HepG2 (cell line): ENCODE results near the gene CER1. TPM values are rescaled to one million over a fixed set of nuclear protein-coding genes. Genes with fewer than 3 reads are reported as not detected.
A peak's percentile ranks its signal among the peaks of the same experiment; 100 is the strongest.

Experiments used
- ATAC-seq: fragments of 200-7000 bp; cut with Tn5 transposase; 3 replicates; pipeline ENCODE4 v1.9.1; 2020; ENCODE audit warnings: mild to moderate bottlenecking, moderate library complexity
- Bru-seq: library from RNA; stranded (reverse); fragments of 400-500 nt; gene quantifications from one replicate; lab custom pipeline; 2021; lab: Mats Ljungman, UMichigan
- BruChase-seq, 2 experiments: library from RNA; stranded (reverse); fragments of 400-500 nt; gene quantifications; one replicate each; lab custom pipeline; 2021; lab: Mats Ljungman, UMichigan
- BruUV-seq: library from RNA; stranded (reverse); fragments of 400-500 nt; replicated peaks from 2 replicates; lab custom pipeline; 2021; lab: Mats Ljungman, UMichigan
- CTCF ChIA-PET: fragments of 300-600 bp; formaldehyde crosslinking; extraction: SDS; loops from one replicate; lab custom pipeline; 2021; ENCODE audit warnings: low total read pairs, inconsistent platforms, low intra/inter-chr PET ratio; lab: Yijun Ruan, JAX
- POLR2A ChIA-PET: fragments of 350-600 bp; sonication (Branson Sonifier 250); formaldehyde crosslinking; loops from one replicate; lab custom pipeline; 2020; ENCODE audit warnings: antibody characterized with exemption, inconsistent platforms; lab: Yijun Ruan, JAX
- DNase-seq: peaks from one replicate; pipeline ENCODE4 v3.0.0-alpha.2; 2015; ENCODE audit warnings: low spot score
- FAIRE-seq: peaks from 3 replicates; lab custom pipeline; 2011; peaks lifted over from hg19 to GRCh38; lab: Jason Lieb, UNC
- H2AFZ ChIP-seq: one replicate; pipeline ENCODE4 v1.6.1; 2011; ENCODE audit warnings: low read length, inconsistent platforms
- H3K27ac ChIP-seq: fragments of 300-600 bp; 3 replicates; pipeline ENCODE4 v1.8.0; 2011; ENCODE audit warnings: mixed run types, mild to moderate bottlenecking, mixed read lengths, low read length, inconsistent platforms; ENCODE audit not compliant: insufficient read depth; ENCODE audit errors: extremely low read length
- H3K27me3 ChIP-seq, 2 experiments: fragments of 200-600 bp in 1 of 2; 2 replicates in 1 of 2; 3 replicates in 1 of 2; pipeline versions ENCODE4 v1.6.0 to v1.8.0; 2011; ENCODE audit warnings: low read length in 2 of 2, mild to moderate bottlenecking in 2 of 2, moderate library complexity in 2 of 2, inconsistent platforms in 1 of 2; ENCODE audit not compliant: insufficient read depth in 2 of 2, control insufficient read depth in 1 of 2
- H3K36me3 ChIP-seq, 2 experiments: fragments of 200-600 bp in 1 of 2; replicated peaks in 1 of 2; 2 replicates in 1 of 2; 3 replicates in 1 of 2; pipeline versions ENCODE4 v1.5.1 to v1.8.0; 2011; ENCODE audit warnings: low read length in 2 of 2, inconsistent platforms in 1 of 2; ENCODE audit not compliant: insufficient read depth in 2 of 2, control insufficient read depth in 1 of 2
- H3K4me1 ChIP-seq: 2 replicates; pipeline ENCODE4 v1.5.1; 2012; ENCODE audit warnings: low read length, inconsistent platforms; ENCODE audit not compliant: insufficient read depth
- H3K4me2 ChIP-seq: 2 replicates; pipeline ENCODE4 v1.6.0; 2011; ENCODE audit warnings: low read depth, low read length, inconsistent platforms
- H3K4me3 ChIP-seq, 3 experiments: fragments of 200-600 bp in 1 of 3; sonication (generic), shearing (Covaris generic) in 1 of 3; replicated peaks in 1 of 3; 2 replicates each; pipeline ENCODE4 v1.5.1; 2011 to 2016; ENCODE audit warnings: low read length in 3 of 3, inconsistent platforms in 2 of 3, low read depth in 2 of 3, mild to moderate bottlenecking in 2 of 3, control low read depth in 1 of 3, mixed read lengths in 1 of 3; ENCODE audit not compliant: insufficient read depth in 1 of 3
- H3K79me2 ChIP-seq: one replicate; pipeline ENCODE4 v1.6.1; 2011; ENCODE audit warnings: low read length, inconsistent platforms; ENCODE audit not compliant: insufficient read depth
- H3K9ac ChIP-seq: 2 replicates; pipeline ENCODE4 v1.6.0; 2011; ENCODE audit warnings: mild to moderate bottlenecking, low read depth, low read length, inconsistent platforms; ENCODE audit not compliant: insufficient read depth
- H3K9me3 ChIP-seq: 2 replicates; pipeline ENCODE4 v1.5.1; 2012; ENCODE audit warnings: mild to moderate bottlenecking, low read length
- H4K20me1 ChIP-seq: 2 replicates; pipeline ENCODE4 v1.6.0; 2011; ENCODE audit warnings: inconsistent platforms, mild to moderate bottlenecking, low read length, moderate library complexity; ENCODE audit not compliant: insufficient read depth
- EEA1 ChIP-seq: sonication (generic); formaldehyde crosslinking; IDR thresholded peaks from 2 replicates; pipeline ENCODE4 v1.5.1; 2020; ENCODE audit warnings: mild to moderate bottlenecking, missing genetic modification reagents, borderline replicate concordance
- SALL1 ChIP-seq: sonication (generic); formaldehyde crosslinking; IDR thresholded peaks from 2 replicates; pipeline ENCODE4 v1.8.0; 2022; ENCODE audit warnings: mild to moderate bottlenecking, missing genetic modification reagents
- SOX13 ChIP-seq, 3 experiments: fragments of 450-650 bp in 1 of 3; sonication (generic) in 1 of 3; formaldehyde crosslinking in 1 of 3; IDR thresholded peaks in 2 of 3; conservative IDR thresholded peaks in 1 of 3; 2 replicates each; pipeline versions ENCODE4 v1.5.0 to v1.6.1; 2016 to 2020; ENCODE audit warnings: antibody characterized with exemption in 1 of 3, mild to moderate bottlenecking in 1 of 3, missing compliant biosample characterization in 1 of 3, missing genetic modification reagents in 1 of 3, moderate library complexity in 1 of 3
- SOX6 ChIP-seq, 2 experiments: fragments of 450-650 bp in 1 of 2; sonication (generic) in 1 of 2; formaldehyde crosslinking in 1 of 2; IDR thresholded peaks; 2 replicates each; pipeline versions ENCODE4 v1.4.0 to v1.6.1; 2017 to 2020; ENCODE audit warnings: antibody characterized with exemption in 1 of 2, mild to moderate bottlenecking in 1 of 2, missing genetic modification reagents in 1 of 2
- ZMYM2 ChIP-seq: sonication (generic); formaldehyde crosslinking; IDR thresholded peaks from 2 replicates; pipeline ENCODE4 v1.8.0; 2022; ENCODE audit warnings: mild to moderate bottlenecking, missing genetic modification reagents
- ZNF180 ChIP-seq: sonication (generic); formaldehyde crosslinking; IDR thresholded peaks from 2 replicates; pipeline ENCODE4 v1.4.0; 2020; ENCODE audit warnings: low read depth, missing genetic modification reagents, borderline replicate concordance
- ZNF331 ChIP-seq: sonication (generic); formaldehyde crosslinking; IDR thresholded peaks from 2 replicates; pipeline ENCODE4 v1.4.0; 2020; ENCODE audit warnings: missing genetic modification reagents
- ZNF468 ChIP-seq: sonication (generic); formaldehyde crosslinking; IDR thresholded peaks from 2 replicates; pipeline ENCODE4 v1.8.0; 2022; ENCODE audit warnings: mild to moderate bottlenecking, moderate library complexity, missing genetic modification reagents
- WGBS: methylation state at CpG from one replicate; pipeline ENCODE4 v1.1.6; 2017; ENCODE audit warnings: low lambda C conversion rate; 5-methylcytosine and 5-hydroxymethylcytosine counted together
- in situ Hi-C: cut with HindIII; loops from 2 replicates; pipeline ENCODE4 v1.10.0; 2017; ENCODE audit warnings: low pct_unique_long_range_greater_than_20kb; ENCODE audit not compliant: extremely low pct_ligation_motif_present
- intact Hi-C: fragments of 100-400 bp; cut with micrococcal nuclease; formaldehyde crosslinking; loops from one replicate; pipeline ENCODE4 v1.10.0; 2022; ENCODE audit not compliant: unreplicated experiment
- long read RNA-seq, 2 experiments: library from RNA in 1 of 2; library from polyadenylated mRNA in 1 of 2; stranded (forward) in 1 of 2; unstranded in 1 of 2; transcript quantifications; one replicate each; pipeline ENCODE4 v2.0.0, GENCODE V29; 2019 to 2022
- polyA minus RNA-seq, 3 experiments: library from RNA; depleted of rRNA, polyadenylated mRNA; stranded (reverse); fragments of >200 nt; gene quantifications; 2 replicates each; pipeline ENCODE4 v1.2.3, GENCODE V29; 2011; ENCODE audit warnings: low replicate concordance in 1 of 3
- polyA plus RNA-seq, 8 experiments: library from polyadenylated mRNA; depleted of rRNA in 3 of 8; stranded (reverse) in 7 of 8; unstranded in 1 of 8; fragments of >200 nt; fragmentation: Illumina TruSeq in 4 of 8; extraction: Trizol in 4 of 8; gene quantifications; 2 replicates each; pipeline versions ENCODE4 v1.2.1 to v1.2.3, GENCODE V29; 2011 to 2016; ENCODE audit warnings: low read depth in 4 of 8, missing spikeins in 1 of 8, mixed read lengths in 1 of 8; ENCODE audit not compliant: insufficient read depth in 1 of 8
- total RNA-seq, 5 experiments: library from RNA; depleted of rRNA; stranded (reverse); fragments of >200 nt; fragmentation: Illumina TruSeq; extraction: Trizol; gene quantifications; 2 replicates each; pipeline ENCODE4 v1.2.3, GENCODE V29; 2016; ENCODE audit warnings: low read depth in 1 of 5
- TF ChIP-seq, protein P1 (sequence below): sonication (generic); formaldehyde crosslinking; IDR thresholded peaks from 2 replicates; pipeline ENCODE4 v1.9.0; 2021; ENCODE audit warnings: missing genetic modification reagents, borderline replicate concordance

CER1 gene, protein sequence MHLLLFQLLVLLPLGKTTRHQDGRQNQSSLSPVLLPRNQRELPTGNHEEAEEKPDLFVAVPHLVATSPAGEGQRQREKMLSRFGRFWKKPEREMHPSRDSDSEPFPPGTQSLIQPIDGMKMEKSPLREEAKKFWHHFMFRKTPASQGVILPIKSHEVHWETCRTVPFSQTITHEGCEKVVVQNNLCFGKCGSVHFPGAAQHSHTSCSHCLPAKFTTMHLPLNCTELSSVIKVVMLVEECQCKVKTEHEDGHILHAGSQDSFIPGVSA
- total RNA-seq (2016; rRNA removed; fragmentation: Illumina TruSeq; extraction: Trizol) (not detected in 2 replicates), polyA plus RNA-seq (2011; rRNA removed) (0.17 and 0.18 TPM in 2 replicates), polyA minus RNA-seq (2011; rRNA and poly(A)+ RNA removed; ENCODE audit: low replicate concordance) (1.3 TPM in 1 of 2 replicates, not detected in the other), Bru-seq, nascent RNA (percentile 42 among the genes with signal in this experiment), BruChase-seq, experiment 1, labeled RNA remaining after a 6-hour chase (percentile 58 among the genes with signal in this experiment), BruChase-seq, experiment 2, labeled RNA remaining after a 2-hour chase (percentile 60 among the genes with signal in this experiment)
- not detected in 2 replicates for total RNA-seq (2016; cell fraction: cytosol; rRNA removed; fragmentation: Illumina TruSeq; extraction: Trizol; ENCODE audit: low read depth)
- 0.11 TPM in 1 of 2 replicates, not detected in the other for total RNA-seq (2016; cell fraction: insoluble cytoplasmic fraction; rRNA removed; fragmentation: Illumina TruSeq; extraction: Trizol)
- not detected in 2 replicates for total RNA-seq (2016; cell fraction: membrane; rRNA removed; fragmentation: Illumina TruSeq; extraction: Trizol)
- total RNA-seq (2016; cell fraction: nucleus; rRNA removed; fragmentation: Illumina TruSeq; extraction: Trizol), result 0.31 TPM in 1 of 2 replicates, not detected in the other
- polyA plus RNA-seq (2011; cell fraction: cytosol; rRNA removed), result not detected in 2 replicates
- 0.40 and 0.64 TPM in 2 replicates for polyA plus RNA-seq (2011; cell fraction: nucleus; rRNA removed)
- not detected in 2 replicates for polyA plus RNA-seq (2012)
- not detected in 2 replicates for polyA plus RNA-seq (2016; cell fraction: cytosol; fragmentation: Illumina TruSeq; extraction: Trizol; ENCODE audit: low read depth)
- not detected in 2 replicates for polyA plus RNA-seq (2016; cell fraction: insoluble cytoplasmic fraction; fragmentation: Illumina TruSeq; extraction: Trizol; ENCODE audit: low read depth)
- polyA plus RNA-seq (2016; cell fraction: membrane; fragmentation: Illumina TruSeq; extraction: Trizol; ENCODE audit: low read depth), result not detected in 2 replicates
- polyA plus RNA-seq (2016; cell fraction: nucleus; fragmentation: Illumina TruSeq; extraction: Trizol; ENCODE audit: insufficient read depth, low read depth), result not detected in 2 replicates
- polyA minus RNA-seq (2011; cell fraction: cytosol; rRNA and poly(A)+ RNA removed), result not detected in 2 replicates
- 2.7 and 2.9 TPM in 2 replicates for polyA minus RNA-seq (2011; cell fraction: nucleus; rRNA and poly(A)+ RNA removed)
- long read RNA-seq, experiment 1, result 0 reads
- long read RNA-seq, experiment 2, result 0 reads

DNA sequence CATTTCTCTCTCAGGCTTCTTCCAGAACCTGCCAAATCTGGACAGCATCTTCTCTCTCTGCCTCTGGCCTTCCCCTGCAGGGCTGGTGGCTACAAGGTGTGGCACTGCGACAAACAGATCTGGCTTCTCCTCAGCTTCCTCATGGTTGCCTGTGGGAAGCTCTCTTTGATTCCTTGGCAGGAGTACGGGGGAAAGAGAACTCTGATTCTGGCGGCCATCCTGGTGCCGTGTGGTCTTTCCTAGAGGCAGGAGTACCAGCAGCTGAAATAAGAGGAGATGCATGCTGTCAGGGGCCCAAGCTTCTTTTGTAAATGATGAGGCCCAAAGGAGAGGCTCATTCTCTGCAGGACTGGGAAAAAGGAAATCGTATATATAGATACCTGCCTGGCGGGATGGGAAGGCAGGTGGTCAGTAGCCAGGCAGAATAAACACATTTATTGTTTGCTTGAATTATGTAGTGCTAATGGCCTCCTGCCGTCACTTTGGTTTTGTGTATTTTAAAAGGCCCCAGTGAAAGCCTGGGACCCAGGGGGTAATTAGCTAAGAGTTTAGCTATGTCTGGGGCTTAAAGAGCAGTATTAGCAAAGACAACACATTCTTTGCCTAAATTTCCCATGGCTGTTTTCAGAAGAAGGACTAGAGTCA is at the start of gene CER1:
TSS of gene CER1 (minus strand) at position 343 of the 645 bp plus-strand sequence. CDS start at position 282, 61 bp downstream.
- in situ Hi-C loops, result no loop called here
- Histone ChIP-seq H3K27me3 (peaks cover 2 to 10% of the 10 kb centered on the region in 2 experiments; a peak in 4 of 5 replicates), H4K20me1 (no peaks in the 10 kb centered on the region; the same call in 1 of the 2 replicates), H3K4me3 (no peak within 1 kb of the TSS), H3K27ac (no peak within 1 kb of the TSS), H3K9ac (no peak within 1 kb of the TSS), H3K9me3 (no peaks in the 10 kb centered on the region), H2AFZ (no peak within 1 kb of the TSS), H3K79me2 (no peaks in the 10 kb centered on the region), H3K4me2 (no peak within 1 kb of the TSS), H3K4me1 (no peaks in the 10 kb centered on the region), H3K36me3 (no peaks in the 10 kb centered on the region)
- no peak for DNase-seq
- TF ChIP-seq ZMYM2 (no peak), EEA1 (CRISPR knock-in tag) (no peak), ZNF331 (CRISPR knock-in tag) (no peak), SOX6 (IDR thresholded peaks at IDR 0.05) (no peak), SOX6 (CRISPR knock-in tag; IDR thresholded peaks at IDR 0.05) (no peak), ZNF468 (CRISPR knock-in tag) (no peak), ZNF180 (CRISPR knock-in tag) (no peak), SOX13 (IDR thresholded peaks at IDR 0.05) (no peak), SOX13 (CRISPR knock-in tag; conservative IDR thresholded peaks at IDR 0.05 in 1 of 2, IDR thresholded peaks at IDR 0.05 in 1 of 2) (no peak), SALL1 (CRISPR knock-in tag) (no peak)
- TF ChIP-seq, protein P1, sequence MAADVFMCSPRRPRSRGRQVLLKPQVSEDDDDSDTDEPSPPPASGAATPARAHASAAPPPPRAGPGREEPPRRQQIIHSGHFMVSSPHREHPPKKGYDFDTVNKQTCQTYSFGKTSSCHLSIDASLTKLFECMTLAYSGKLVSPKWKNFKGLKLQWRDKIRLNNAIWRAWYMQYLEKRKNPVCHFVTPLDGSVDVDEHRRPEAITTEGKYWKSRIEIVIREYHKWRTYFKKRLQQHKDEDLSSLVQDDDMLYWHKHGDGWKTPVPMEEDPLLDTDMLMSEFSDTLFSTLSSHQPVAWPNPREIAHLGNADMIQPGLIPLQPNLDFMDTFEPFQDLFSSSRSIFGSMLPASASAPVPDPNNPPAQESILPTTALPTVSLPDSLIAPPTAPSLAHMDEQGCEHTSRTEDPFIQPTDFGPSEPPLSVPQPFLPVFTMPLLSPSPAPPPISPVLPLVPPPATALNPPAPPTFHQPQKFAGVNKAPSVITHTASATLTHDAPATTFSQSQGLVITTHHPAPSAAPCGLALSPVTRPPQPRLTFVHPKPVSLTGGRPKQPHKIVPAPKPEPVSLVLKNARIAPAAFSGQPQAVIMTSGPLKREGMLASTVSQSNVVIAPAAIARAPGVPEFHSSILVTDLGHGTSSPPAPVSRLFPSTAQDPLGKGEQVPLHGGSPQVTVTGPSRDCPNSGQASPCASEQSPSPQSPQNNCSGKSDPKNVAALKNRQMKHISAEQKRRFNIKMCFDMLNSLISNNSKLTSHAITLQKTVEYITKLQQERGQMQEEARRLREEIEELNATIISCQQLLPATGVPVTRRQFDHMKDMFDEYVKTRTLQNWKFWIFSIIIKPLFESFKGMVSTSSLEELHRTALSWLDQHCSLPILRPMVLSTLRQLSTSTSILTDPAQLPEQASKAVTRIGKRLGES (CRISPR knock-in tag), result no peak
- POLR2A ChIA-PET, result no interaction called here
- ATAC-seq, result no peak
- CTCF ChIA-PET, result no interaction called here
- intact Hi-C loops, result no loop called here
- BruUV-seq, result no TSS peak
- WGBS, result 24% methylated on average over 7 of the region's 7 CpGs
- FAIRE-seq, result no peak
